GM19240 (cell line): Measurements from ENCODE around the gene TMTC4.
A peak's percentile ranks its signal among the peaks of the same experiment; 100 is the strongest.
"Not testable (repeated sequence)": the region's sequence is repeated elsewhere in the genome, so short reads cannot be mapped to it uniquely, and the experiment has no call there.

ENCODE experiments used
- DNase-seq: peaks from one replicate; pipeline ENCODE4 v3.0.0; 2011; ENCODE audit warnings: low spot score; ENCODE audit not compliant: insufficient read length

TMTC4 gene

DNA sequence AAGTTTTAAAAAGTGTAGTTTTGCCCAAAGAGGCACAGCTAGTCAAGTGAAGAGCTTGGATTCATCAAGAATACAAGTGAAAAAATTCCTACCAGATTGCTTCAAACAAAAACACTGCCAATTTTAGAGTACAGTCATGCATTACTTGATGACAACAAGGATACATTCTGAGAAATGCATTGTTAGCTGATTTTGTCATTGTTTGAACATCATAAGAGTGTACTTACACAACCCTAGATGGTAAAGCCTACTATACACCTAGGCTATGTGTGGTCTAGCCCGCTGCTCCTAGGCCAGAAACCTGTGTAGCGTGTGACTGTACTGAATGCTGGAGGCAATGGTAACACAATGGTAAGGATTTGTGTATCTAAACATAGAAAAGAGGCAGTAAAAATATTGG, 41.1 kb downstream of the TMTC4 start:
- no peak for DNase-seq

DNA sequence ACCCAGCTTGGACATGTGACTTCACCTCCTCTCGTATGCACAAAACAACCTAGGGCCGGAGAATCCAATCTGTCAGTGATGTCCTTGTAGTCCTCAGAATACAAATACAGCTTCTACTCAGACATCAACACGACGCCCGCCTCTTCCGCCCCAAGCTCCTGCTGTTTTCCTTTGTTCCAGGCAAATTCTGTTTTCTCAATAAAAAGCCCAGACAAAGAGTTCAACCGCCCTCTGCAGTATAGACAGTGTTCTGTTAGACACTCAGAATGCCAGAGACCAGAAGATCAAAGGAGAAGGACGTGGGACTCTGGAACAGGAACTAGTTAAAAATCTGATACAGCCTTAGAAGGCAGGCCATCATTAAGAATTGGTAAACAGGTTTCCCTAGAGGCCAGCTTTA, 44.0 kb downstream of the TMTC4 start:
- no peak for DNase-seq

DNA sequence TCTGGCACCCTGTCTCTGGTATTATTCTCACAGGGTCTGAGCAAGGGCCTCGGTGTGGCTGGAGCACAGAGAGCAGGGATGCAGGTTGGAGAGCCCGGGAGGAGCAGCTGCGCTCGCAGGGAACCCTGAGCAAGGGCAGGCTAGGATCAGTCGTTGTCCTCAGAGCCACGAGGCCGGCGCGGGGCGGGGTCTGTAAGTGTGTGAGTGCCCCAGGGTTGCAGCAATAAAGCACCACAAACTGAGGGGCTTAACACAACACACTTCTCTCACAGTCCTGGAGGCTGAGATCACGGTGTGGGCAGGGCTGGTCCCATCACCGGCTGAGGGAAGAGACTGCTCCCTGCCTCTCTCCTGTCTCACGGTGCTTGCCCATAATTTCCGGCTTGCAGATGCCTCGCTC, 47.5 kb downstream of the TMTC4 start:
- no peak for DNase-seq

- DNase-seq, result no peak
These were observed 49.1 kb downstream of the TMTC4 start for GRCh38 chr13:100625447-100625846.

GRCh38 chr13:100620792-100621191, 53.8 kb downstream of the TMTC4 start:
- no peak for DNase-seq

GRCh38 chr13:100619940-100620339, 54.7 kb downstream of the TMTC4 start:
- no peak for DNase-seq

DNA sequence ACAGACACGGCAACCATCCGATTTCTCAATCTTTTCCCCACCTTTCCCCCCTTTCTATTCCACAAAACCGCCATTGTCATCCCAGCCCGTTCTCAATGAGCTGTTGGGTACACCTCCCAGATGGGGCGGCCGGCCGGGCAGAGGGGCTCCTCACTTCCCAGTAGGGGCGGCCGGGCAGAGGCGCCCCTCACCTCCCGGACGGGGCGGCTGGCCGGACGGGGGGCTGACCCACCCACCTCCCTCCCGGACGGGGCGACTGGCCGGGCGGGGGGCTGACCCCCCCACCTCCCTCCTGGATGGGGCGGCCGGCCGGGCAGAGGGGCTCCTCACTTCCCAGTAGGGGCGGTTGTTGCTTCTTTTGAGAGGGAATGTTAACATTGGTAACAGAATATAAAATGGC, 55.7 kb downstream of the TMTC4 start:
- not testable (repeated sequence) for DNase-seq

- DNase-seq, result no peak
These were observed 61.6 kb downstream of the TMTC4 start for GRCh38 chr13:100613031-100613430.

GRCh38 chr13:100611678-100612492, 62.7 kb downstream of the TMTC4 start:
- no peak for DNase-seq

DNA sequence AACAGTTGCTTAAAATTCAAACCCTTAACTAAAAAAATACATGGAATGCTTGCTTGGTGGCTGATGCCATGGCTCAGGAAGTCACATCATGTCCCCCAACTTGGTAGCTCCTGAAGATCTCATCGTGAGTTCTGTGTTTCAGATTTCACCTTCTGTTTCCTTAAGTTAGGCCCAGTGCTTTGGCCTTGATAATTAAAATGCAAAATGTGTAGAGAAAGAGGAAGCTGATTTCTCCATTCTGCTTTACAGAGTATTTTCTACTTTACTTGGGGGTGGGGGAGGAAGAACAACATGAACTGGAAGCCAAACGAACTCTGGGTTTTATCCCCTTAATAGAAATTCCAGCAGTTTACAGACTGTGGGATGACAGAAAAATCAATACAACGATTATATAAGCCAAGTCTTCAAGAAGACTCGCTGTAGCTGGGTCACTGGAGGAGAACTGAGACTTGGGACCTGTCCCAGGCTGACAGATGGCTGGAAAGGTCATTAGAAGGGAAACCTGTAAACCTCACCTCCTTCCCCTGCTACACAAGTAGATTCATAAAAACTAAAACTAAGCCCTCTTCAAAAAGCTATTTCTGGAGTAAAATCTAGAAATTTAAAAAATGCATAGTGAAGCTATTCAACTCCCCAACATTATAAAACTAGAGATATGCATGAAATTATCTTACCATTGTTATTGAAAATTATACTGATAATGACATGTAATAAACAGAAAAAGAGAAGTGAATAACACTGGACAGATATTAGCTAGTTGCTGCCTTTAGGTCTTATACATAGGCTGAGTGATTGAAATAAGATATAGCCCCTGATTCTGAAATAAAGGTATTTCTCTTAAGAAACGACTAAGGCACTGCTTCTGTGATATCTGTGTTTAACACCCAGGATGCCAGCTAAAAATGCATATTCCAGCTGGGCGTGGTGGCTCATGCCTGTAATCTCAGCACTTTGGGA, 63.9 kb downstream of the TMTC4 start:
- DNase-seq, result no peak

DNA sequence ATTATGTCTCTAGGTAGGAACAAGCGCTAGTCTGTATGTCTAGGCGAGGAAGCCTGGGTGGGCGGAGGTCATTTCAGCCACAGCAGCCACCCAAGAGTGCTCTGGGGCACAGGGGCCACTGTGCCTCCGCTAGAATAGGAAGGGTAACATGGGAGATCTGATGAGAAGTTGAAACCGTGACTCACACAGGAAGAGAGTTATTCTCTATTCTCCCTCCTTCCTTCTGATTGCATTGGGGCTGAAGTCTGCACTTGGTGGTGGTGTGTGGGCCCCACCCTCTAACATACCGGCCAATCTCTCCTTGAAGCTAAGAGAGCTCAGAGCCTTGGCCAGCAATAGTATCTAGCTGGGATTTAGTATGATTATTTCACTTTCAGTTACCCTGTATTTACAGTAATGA, 65.7 kb downstream of the TMTC4 start:
- peak; percentile 53 for DNase-seq

DNA sequence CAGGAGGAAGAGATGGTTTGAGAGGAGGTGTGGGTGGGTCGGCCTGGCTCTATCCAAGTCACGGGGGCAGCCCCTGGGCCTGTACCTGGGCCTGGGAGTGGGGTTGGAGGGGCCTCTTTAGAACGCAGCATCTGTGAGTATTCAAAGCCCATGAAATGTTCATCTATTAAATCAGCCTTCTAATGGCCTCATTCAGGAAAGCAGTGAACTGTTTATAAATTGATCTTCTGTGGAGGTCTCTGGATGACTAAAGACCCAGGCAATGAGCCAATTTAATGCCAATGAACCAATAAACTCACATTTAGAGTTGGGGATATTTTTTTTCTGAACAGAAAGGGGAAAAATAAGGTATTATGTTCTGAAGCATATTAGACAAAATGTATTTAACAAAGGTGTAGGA, 66.1 kb downstream of the TMTC4 start:
- DNase-seq, result no peak

DNA sequence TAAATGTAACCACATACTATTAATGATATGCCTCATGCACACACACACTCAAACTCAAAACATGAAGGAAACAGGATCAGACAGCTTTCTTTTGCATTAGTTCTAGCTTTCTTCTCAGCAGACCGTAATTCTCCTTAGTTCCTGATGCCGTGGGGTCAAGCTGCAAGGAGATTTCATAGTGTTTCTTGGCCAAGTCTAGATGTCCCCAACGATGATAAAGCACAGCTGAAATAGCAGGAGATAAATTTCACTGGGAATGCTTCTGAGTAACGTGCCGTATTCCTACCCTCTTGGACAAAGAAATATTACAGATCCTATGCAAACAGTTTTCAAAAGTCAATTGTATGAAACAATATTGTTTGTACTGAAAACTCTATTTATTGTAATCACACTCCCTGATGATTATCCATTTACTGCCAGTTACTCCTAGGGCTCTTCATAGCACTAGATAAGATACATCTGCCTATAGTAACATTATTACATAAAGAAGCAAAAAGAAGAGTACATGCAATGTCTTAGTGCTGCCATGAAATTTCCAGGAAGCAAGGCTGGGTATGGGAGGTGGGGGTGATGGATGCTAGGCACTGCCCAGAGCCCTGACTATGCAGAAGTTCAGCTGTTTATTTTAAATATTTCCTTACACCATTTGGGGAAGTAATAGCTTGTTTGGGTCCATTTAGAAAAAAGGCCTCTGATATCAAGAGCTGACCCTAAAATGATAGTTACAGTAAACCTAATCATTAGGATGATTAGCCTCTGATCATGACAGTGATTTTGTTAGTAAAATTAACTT, 69.5 kb downstream of the TMTC4 start:
- no peak for DNase-seq

DNA sequence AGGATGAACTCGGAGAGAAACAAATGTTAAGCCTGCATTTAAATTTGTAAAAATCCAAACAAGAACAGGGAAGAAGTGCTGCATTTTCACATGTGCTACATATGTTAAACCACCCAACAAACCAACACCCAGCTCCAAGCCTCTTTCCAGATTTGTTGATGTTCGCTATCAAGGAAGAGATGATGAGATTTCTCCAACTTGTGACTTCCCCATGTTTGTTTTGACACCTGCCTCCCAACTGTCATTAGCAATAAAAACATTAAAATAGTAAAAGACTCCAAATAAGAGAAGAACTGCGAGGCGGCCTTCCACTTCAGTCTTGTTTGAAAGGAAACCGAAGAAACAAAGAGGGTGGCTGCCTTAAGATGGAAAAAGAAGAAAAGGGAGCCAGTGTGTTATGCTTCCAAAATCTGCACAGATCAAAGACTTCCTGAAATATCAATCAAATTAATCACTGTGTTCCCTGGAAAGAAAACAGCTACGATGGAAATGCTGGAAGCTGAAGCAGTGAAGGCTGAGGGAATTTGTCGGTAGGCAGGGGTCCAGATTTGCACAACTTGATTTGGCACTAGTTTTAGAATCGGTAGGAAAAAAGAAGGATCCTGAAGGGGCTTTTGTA, 72.0 kb downstream of the TMTC4 start:
- no peak for DNase-seq

- DNase-seq, result no peak
These were observed 72.9 kb downstream of the TMTC4 start for GRCh38 chr13:100601716-100602115.

GRCh38 chr13:100600915-100601314, 73.7 kb downstream of the TMTC4 start:
- DNase-seq, result no peak

DNA sequence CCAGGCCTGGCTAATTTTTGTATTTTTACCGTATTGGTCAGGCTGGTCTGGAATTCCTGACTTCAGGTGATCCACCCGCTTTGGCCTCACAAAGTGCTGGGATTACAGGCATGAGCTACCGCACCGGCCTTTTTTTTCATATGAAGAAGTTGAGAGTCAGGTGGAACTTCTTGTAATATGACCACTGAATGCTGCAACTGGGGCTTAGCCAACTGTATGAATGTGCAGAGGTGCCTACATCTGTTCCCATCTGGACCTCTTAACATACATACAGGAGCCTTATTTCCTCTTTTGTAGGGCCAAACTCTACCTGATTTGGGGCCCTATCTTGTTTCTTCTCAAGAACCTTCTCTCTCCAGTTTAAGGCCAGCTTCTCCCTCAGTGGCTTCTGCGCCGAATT, 74.1 kb downstream of the TMTC4 start:
- DNase-seq, result no peak

DNA sequence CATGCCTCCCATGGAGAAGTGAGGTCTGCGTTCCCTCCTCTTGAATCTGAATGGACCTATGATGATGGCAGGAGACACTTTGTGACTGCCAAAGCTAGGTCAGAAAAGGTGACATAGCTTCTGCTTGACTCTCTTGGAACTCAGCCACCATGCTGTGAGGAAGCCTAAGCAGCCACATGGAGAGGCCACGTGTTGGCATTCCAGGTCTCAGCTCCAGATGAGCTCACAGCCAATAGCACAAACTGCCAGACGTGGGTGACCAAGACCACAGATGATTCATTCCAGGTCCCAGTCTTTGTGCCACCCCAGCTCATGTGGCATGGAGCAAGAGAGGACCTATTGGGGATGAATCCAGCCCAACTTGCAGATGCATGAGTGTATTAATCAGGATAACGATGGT, 77.3 kb downstream of the TMTC4 start:
- DNase-seq, result no peak

GRCh38 chr13:100596516-100596915, 78.1 kb downstream of the TMTC4 start:
- DNase-seq, result no peak

- no peak for DNase-seq
These were observed 79.9 kb downstream of the TMTC4 start for GRCh38 chr13:100594731-100595130.

DNA sequence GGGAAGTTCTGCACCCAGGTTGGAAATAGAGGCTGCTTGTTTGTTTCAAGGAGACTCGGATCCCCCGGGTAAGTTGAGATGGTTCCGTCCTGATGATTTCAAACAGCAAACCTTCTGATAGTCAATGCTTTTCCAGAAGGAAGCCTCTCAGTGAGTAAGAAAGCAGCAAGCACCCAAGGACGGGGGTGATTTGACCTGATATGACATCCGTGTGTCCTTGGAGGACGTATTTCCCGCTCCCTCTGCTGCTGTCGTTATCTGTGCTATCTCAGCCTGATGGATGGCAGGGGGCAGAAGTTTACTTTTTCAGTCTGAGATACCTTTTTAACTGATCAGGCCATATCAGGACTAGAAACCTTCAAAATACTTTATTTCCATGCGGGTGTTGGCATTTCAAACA, 80.3 kb downstream of the TMTC4 start:
- no peak for DNase-seq
